BE2C (cell line): ENCODE results near the gene CDH4.

ENCODE experiments used
- DNase-seq: peaks from one replicate; pipeline ENCODE4 v3.0.0-alpha.2; 2020
- H3K27me3 ChIP-seq: fragments of 250-450 bp; sonication (Bioruptor Pico); 2 replicates; pipeline ENCODE4 v1.5.1; 2020; ENCODE audit warnings: mild to moderate bottlenecking
- H3K36me3 ChIP-seq: fragments of 250-450 bp; sonication (Bioruptor Pico); 2 replicates; pipeline ENCODE4 v1.5.1; 2020; ENCODE audit warnings: mild to moderate bottlenecking
- H3K4me1 ChIP-seq: fragments of 250-450 bp; sonication (Bioruptor Pico); 2 replicates; pipeline ENCODE4 v1.5.1; 2020
- H3K4me3 ChIP-seq: 2 replicates; pipeline ENCODE4 v1.5.1; 2011; ENCODE audit warnings: low read depth, low read length
- H3K9me3 ChIP-seq: fragments of 250-450 bp; sonication (Bioruptor Pico); 2 replicates; pipeline ENCODE4 v1.5.1; 2020
- CTCF ChIP-seq: IDR thresholded peaks from 2 replicates; pipeline ENCODE4 v1.5.1; 2012; ENCODE audit warnings: mild to moderate bottlenecking, low read depth, low read length

CDH4 gene

GRCh38 chr20:61594198-61594597 is 342.1 kb downstream of the CDH4 start:
- Histone ChIP-seq H3K9me3 (no peaks in the 10 kb centered on the region; the same call in 1 of the 2 replicates), H3K27me3 (no peaks in the 10 kb centered on the region), H3K36me3 (no peaks in the 10 kb centered on the region), H3K4me3 (no peak overlapping the region), H3K4me1 (no peaks in the 10 kb centered on the region)
- DNase-seq = no peak
- TF ChIP-seq CTCF = no peak

GRCh38 chr20:61595216-61595615 is 343.2 kb downstream of the CDH4 start:
- H3K9me3 ChIP-seq = no peaks in the 10 kb centered on the region; the same call in 1 of the 2 replicates
- no peaks in the 10 kb centered on the region for H3K36me3 ChIP-seq
- no peaks in the 10 kb centered on the region for H3K4me1 ChIP-seq
- no peak for DNase-seq
- H3K4me3 ChIP-seq = no peak overlapping the region
- TF ChIP-seq CTCF = no peak
- H3K27me3 ChIP-seq = no peaks in the 10 kb centered on the region

GRCh38 chr20:61596687-61597330 is 344.7 kb downstream of the CDH4 start:
- no peak for DNase-seq
- TF ChIP-seq CTCF = no peak
- H3K4me3 ChIP-seq = no peak overlapping the region
- H3K36me3 ChIP-seq = no peaks in the 10 kb centered on the region
- H3K4me1 ChIP-seq = no peaks in the 10 kb centered on the region
- no peaks in the 10 kb centered on the region for H3K27me3 ChIP-seq
- H3K9me3 ChIP-seq = no peaks in the 10 kb centered on the region; the same call in 1 of the 2 replicates

DNA sequence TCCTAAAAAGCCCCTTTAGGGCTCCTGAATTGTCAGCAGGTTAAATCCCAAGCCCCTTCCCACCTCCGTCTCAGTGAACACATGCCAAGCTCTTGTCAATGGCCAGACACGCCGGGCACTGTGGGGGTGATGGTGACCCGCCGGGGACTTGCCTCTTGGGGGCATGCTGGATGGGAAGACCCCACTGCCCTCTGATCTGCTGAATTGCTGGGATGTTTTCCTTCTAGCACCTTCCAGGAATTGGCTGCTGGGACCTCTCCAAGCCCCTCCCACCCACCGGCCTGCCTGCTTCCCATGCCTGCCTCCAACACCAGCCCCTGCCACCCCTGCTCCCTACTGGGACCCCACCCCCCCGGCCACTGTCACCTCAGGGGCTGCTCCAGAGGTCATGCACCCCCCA is 345.9 kb downstream of the CDH4 start:
- no peaks in the 10 kb centered on the region for H3K27me3 ChIP-seq
- no peak for TF ChIP-seq CTCF

DNA sequence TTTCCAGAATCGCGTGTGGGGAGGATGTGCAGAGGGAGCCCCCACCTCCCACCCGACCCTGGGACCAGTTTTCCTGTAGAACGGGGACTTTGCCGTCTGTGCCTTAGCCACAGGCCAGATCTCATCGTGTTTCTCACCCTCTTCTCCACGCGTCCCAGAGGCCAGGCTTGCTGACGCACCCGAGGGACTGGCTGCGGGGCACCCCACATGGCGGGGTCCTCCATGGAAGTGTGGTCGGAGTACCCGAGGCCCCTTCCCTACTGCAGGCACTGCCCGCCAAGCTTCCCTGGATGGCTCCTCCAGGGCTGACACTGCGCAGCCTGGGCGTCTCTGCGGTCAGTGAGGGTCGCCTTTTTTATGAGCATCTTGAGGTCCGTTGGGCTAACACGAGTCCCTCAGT is 346.5 kb downstream of the CDH4 start:
- no peaks in the 10 kb centered on the region for H3K36me3 ChIP-seq
- no peak overlapping the region for H3K4me3 ChIP-seq
- H3K4me1 ChIP-seq = no peaks in the 10 kb centered on the region
- DNase-seq = no peak
- no peaks in the 10 kb centered on the region; the same call in 1 of the 2 replicates for H3K9me3 ChIP-seq
- H3K27me3 ChIP-seq = no peaks in the 10 kb centered on the region
- no peak for TF ChIP-seq CTCF

More for the DNA sequence above, 345.9 kb downstream of the CDH4 start:
- H3K4me1 ChIP-seq = no peaks in the 10 kb centered on the region
- no peaks in the 10 kb centered on the region for H3K36me3 ChIP-seq
- DNase-seq = no peak
- no peaks in the 10 kb centered on the region; the same call in 1 of the 2 replicates for H3K9me3 ChIP-seq
- no peak overlapping the region for H3K4me3 ChIP-seq

DNA sequence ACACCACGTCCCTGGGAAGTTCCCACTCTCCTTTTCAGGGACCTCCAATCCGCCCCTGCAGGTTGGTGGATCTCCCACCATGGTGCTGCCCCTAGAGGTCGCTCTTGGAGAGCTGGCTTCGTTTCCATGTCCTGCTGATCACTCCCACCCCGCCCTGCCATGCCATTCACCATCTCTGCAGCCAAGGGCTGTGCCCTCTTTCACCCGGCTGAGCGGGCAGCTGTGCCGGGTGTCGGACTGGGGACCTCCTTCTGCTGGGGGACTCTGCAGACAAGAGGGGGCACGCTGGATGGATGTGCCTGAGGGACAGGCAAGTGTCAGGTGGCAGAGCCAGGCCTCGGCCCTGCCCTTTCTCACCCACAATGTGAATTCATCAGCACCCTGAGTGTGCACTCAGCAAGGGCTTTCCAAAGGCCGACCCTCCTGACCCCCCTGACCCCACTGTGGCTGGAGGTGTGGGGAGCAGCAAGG is 347.0 kb downstream of the CDH4 start:
- Histone ChIP-seq H3K27me3 (no peaks in the 10 kb centered on the region), H3K4me1 (no peaks in the 10 kb centered on the region), H3K36me3 (no peaks in the 10 kb centered on the region), H3K4me3 (no peak overlapping the region), H3K9me3 (no peaks in the 10 kb centered on the region; the same call in 1 of the 2 replicates)
- no peak for DNase-seq
- no peak for TF ChIP-seq CTCF
